NOMO-1 (cell line): ENCODE data around the gene FAM187B.
"Not testable (repeated sequence)": the region's sequence is repeated elsewhere in the genome, so short reads cannot be mapped to it uniquely, and the experiment has no call there.

Source experiments
- DNase-seq, 2 experiments: peaks; one replicate each; lab custom pipeline; 2025; ENCODE audit not compliant: unreplicated experiment in 2 of 2; lab: John Stamatoyannopoulos, UW

FAM187B gene

GRCh38 chr19:35236638-35237400 is 8.3 kb upstream of the FAM187B start:
- DNase-seq = peak in 1 of 2 experiments; percentile 3

- DNase-seq = no peak
Observed at GRCh38 chr19:35232912-35233311, 4.4 kb upstream of the FAM187B start.

GRCh38 chr19:35231956-35232645 is 3.6 kb upstream of the FAM187B start:
- DNase-seq = no peak

- no peak for DNase-seq
Observed at GRCh38 chr19:35229601-35230000, 1.1 kb upstream of the FAM187B start.

GRCh38 chr19:35226748-35227147 is 1.8 kb downstream of the FAM187B start:
- DNase-seq = no peak

- no peak for DNase-seq
Observed at GRCh38 chr19:35225951-35226350, 2.6 kb downstream of the FAM187B start.

GRCh38 chr19:35224681-35225571 is 3.6 kb downstream of the FAM187B start:
- no peak for DNase-seq

GRCh38 chr19:35223862-35224505 is 4.6 kb downstream of the FAM187B start:
- no peak for DNase-seq

- DNase-seq = no peak
Observed at GRCh38 chr19:35223084-35223790, 5.3 kb downstream of the FAM187B start.

- DNase-seq = no peak
Observed at GRCh38 chr19:35222373-35223015, 6.0 kb downstream of the FAM187B start.

- not testable (repeated sequence) for DNase-seq
Observed at GRCh38 chr19:35220973-35221590, 7.5 kb downstream of the FAM187B start.

GRCh38 chr19:35220315-35220921 is 8.1 kb downstream of the FAM187B start:
- DNase-seq = no peak

- DNase-seq = no peak
Observed at GRCh38 chr19:35219008-35219407, 9.5 kb downstream of the FAM187B start.

GRCh38 chr19:35217649-35217990 is 10.9 kb downstream of the FAM187B start:
- DNase-seq = no peak

- peak in 1 of 2 experiments; percentile 5 for DNase-seq
Observed at GRCh38 chr19:35216833-35217648, 11.5 kb downstream of the FAM187B start.

GRCh38 chr19:35216016-35216832 is 12.3 kb downstream of the FAM187B start:
- no peak for DNase-seq

- no peak for DNase-seq
Observed at GRCh38 chr19:35214766-35215422, 13.6 kb downstream of the FAM187B start.
